ENCODE data around the gene TEX264.

TEX264 gene

GRCh38 chr3:51679777-51680176 lies 8.7 kb downstream of the TEX264 start (continued):
- TF ChIP-seq ARNTL (CRISPR knock-in tag; IDR thresholded peaks at IDR 0.05; ENCODE audit: borderline replicate concordance, low read depth) (no peak), SNAI2 (CRISPR knock-in tag; IDR thresholded peaks at IDR 0.05) (no peak), OSR1 (CRISPR knock-in tag; IDR thresholded peaks at IDR 0.05) (no peak), ZNF8 (CRISPR knock-in tag; IDR thresholded peaks at IDR 0.05) (no peak), CSDC2 (CRISPR knock-in tag; IDR thresholded peaks at IDR 0.05) (no peak), GLIS3 (CRISPR knock-in tag; IDR thresholded peaks at IDR 0.05) (no peak)

- TF ChIP-seq CSRNP3 (CRISPR knock-in tag; IDR thresholded peaks at IDR 0.05) (no peak), ZNF565 (CRISPR knock-in tag; conservative IDR thresholded peaks at IDR 0.05; ENCODE audit: low read depth) (no peak), GLIS3 (CRISPR knock-in tag; IDR thresholded peaks at IDR 0.05) (no peak), SNAI2 (CRISPR knock-in tag; IDR thresholded peaks at IDR 0.05) (no peak), TSHZ2 (CRISPR knock-in tag; IDR thresholded peaks at IDR 0.05) (no peak), ZC3H10 (CRISPR knock-in tag; IDR thresholded peaks at IDR 0.05) (no peak), ZFP3 (CRISPR knock-in tag; IDR thresholded peaks at IDR 0.05) (no peak), ISL1 (CRISPR knock-in tag; IDR thresholded peaks at IDR 0.05) (no peak), ARNTL (CRISPR knock-in tag; IDR thresholded peaks at IDR 0.05; ENCODE audit: borderline replicate concordance, low read depth) (no peak), ESRRG (CRISPR knock-in tag; IDR thresholded peaks at IDR 0.05) (no peak), PATZ1 (CRISPR knock-in tag; IDR thresholded peaks at IDR 0.05; ENCODE audit: borderline replicate concordance) (no peak), CSDC2 (CRISPR knock-in tag; IDR thresholded peaks at IDR 0.05) (no peak), TOX (CRISPR knock-in tag; IDR thresholded peaks at IDR 0.05; ENCODE audit: borderline replicate concordance) (no peak), ZNF8 (CRISPR knock-in tag; IDR thresholded peaks at IDR 0.05) (no peak), RARB (CRISPR knock-in tag; IDR thresholded peaks at IDR 0.05) (no peak), OSR1 (CRISPR knock-in tag; IDR thresholded peaks at IDR 0.05) (no peak)
Measured at GRCh38 chr3:51680196-51680595, 9.1 kb downstream of the TEX264 start.

GRCh38 chr3:51680663-51681230 lies 9.7 kb downstream of the TEX264 start:
- no peak for ATAC-seq
- TF ChIP-seq ARNTL (CRISPR knock-in tag; IDR thresholded peaks at IDR 0.05; ENCODE audit: borderline replicate concordance, low read depth): no peak
- no peak for TF ChIP-seq PATZ1 (CRISPR knock-in tag; IDR thresholded peaks at IDR 0.05; ENCODE audit: borderline replicate concordance)
- no peak for TF ChIP-seq ZNF70 (CRISPR knock-in tag; IDR thresholded peaks at IDR 0.05)
- TF ChIP-seq TSHZ2 (CRISPR knock-in tag; IDR thresholded peaks at IDR 0.05): no peak
- no peak for TF ChIP-seq ZC3H10 (CRISPR knock-in tag; IDR thresholded peaks at IDR 0.05)
- TF ChIP-seq RARB (CRISPR knock-in tag; IDR thresholded peaks at IDR 0.05): no peak
- TF ChIP-seq ZFP3 (CRISPR knock-in tag; IDR thresholded peaks at IDR 0.05): no peak
- no peak for TF ChIP-seq TOX (CRISPR knock-in tag; IDR thresholded peaks at IDR 0.05; ENCODE audit: borderline replicate concordance)
- TF ChIP-seq ZFP30 (CRISPR knock-in tag; IDR thresholded peaks at IDR 0.05): no peak
- no peak for TF ChIP-seq TCF4 (CRISPR knock-in tag; IDR thresholded peaks at IDR 0.05; ENCODE audit: borderline replicate concordance)
- no peak for TF ChIP-seq CSDC2 (CRISPR knock-in tag; IDR thresholded peaks at IDR 0.05)
- TF ChIP-seq BACH2 (CRISPR knock-in tag; IDR thresholded peaks at IDR 0.05; ENCODE audit: borderline replicate concordance): no peak
- TF ChIP-seq ZNF565 (CRISPR knock-in tag; conservative IDR thresholded peaks at IDR 0.05; ENCODE audit: low read depth): no peak
- TF ChIP-seq CSRNP3 (CRISPR knock-in tag; IDR thresholded peaks at IDR 0.05): no peak
- no peak for TF ChIP-seq OSR1 (CRISPR knock-in tag; IDR thresholded peaks at IDR 0.05)
- TF ChIP-seq GLIS3 (CRISPR knock-in tag; IDR thresholded peaks at IDR 0.05): no peak
- no peak for TF ChIP-seq CREB5 (CRISPR knock-in tag; IDR thresholded peaks at IDR 0.05; ENCODE audit: low read depth)
- no peak for TF ChIP-seq SNAI2 (CRISPR knock-in tag; IDR thresholded peaks at IDR 0.05)

More at GRCh38 chr3:51680196-51680595, 9.1 kb downstream of the TEX264 start:
- no peak for ATAC-seq

Data from SK-N-SH treated with all-trans-retinoic acid at 6 μM for 48 hours (cell line).